ENCODE data around the gene FABP6. TPM values are rescaled to one million over a fixed set of nuclear protein-coding genes. Genes with fewer than 3 reads are reported as not detected.

FABP6 gene
- total RNA-seq, 1 donor from 2014 or later, result 7.7 TPM

GRCh38 chr5:160213537-160213936 is 15.8 kb upstream of the FABP6 start:
- H3K36me3 Mint-ChIP-seq (ENCODE audit: unreplicated experiment), result no peaks in the 10 kb centered on the region
- H3K27ac Mint-ChIP-seq (ENCODE audit: unreplicated experiment), result no peak overlapping the region
- no peak for DNase-seq
- no peaks in the 10 kb centered on the region for H3K27me3 Mint-ChIP-seq (ENCODE audit: unreplicated experiment)
- no peak for TF ChIP-seq CTCF (IDR thresholded peaks at IDR 0.05; ENCODE audit: partially characterized antibody, unreplicated experiment)
- H3K4me1 Mint-ChIP-seq (ENCODE audit: low read depth, unreplicated experiment), result peaks cover 6% of the 10 kb centered on the region
- H3K9me3 Mint-ChIP-seq (ENCODE audit: unreplicated experiment), result no peaks in the 10 kb centered on the region
- no peak overlapping the region for H3K4me3 Mint-ChIP-seq (ENCODE audit: unreplicated experiment)

- TF ChIP-seq CTCF (IDR thresholded peaks at IDR 0.05; ENCODE audit: partially characterized antibody, unreplicated experiment), result no peak
- Mint-ChIP-seq H3K27ac (ENCODE audit: unreplicated experiment) (no peak overlapping the region), H3K4me1 (ENCODE audit: low read depth, unreplicated experiment) (no peaks in the 10 kb centered on the region)
Observed at GRCh38 chr5:160219356-160219755, 9.9 kb upstream of the FABP6 start.

GRCh38 chr5:160221082-160221481 is 8.2 kb upstream of the FABP6 start:
- H3K4me3 Mint-ChIP-seq (ENCODE audit: unreplicated experiment), result no peak overlapping the region
- H3K4me1 Mint-ChIP-seq (ENCODE audit: low read depth, unreplicated experiment), result no peaks in the 10 kb centered on the region
- no peak for DNase-seq
- H3K27me3 Mint-ChIP-seq (ENCODE audit: unreplicated experiment), result peaks cover 2% of the 10 kb centered on the region
- peaks cover 1% of the 10 kb centered on the region for H3K9me3 Mint-ChIP-seq (ENCODE audit: unreplicated experiment)
- H3K27ac Mint-ChIP-seq (ENCODE audit: unreplicated experiment), result no peak overlapping the region
- no peaks in the 10 kb centered on the region for H3K36me3 Mint-ChIP-seq (ENCODE audit: unreplicated experiment)
- no peak for TF ChIP-seq CTCF (IDR thresholded peaks at IDR 0.05; ENCODE audit: partially characterized antibody, unreplicated experiment)

More at GRCh38 chr5:160219356-160219755, 9.9 kb upstream of the FABP6 start:
- H3K4me3 Mint-ChIP-seq (ENCODE audit: unreplicated experiment), result no peak overlapping the region
- no peak for DNase-seq
- H3K9me3 Mint-ChIP-seq (ENCODE audit: unreplicated experiment), result no peaks in the 10 kb centered on the region
- no peaks in the 10 kb centered on the region for H3K36me3 Mint-ChIP-seq (ENCODE audit: unreplicated experiment)
- H3K27me3 Mint-ChIP-seq (ENCODE audit: unreplicated experiment), result peaks cover 2% of the 10 kb centered on the region

- peaks cover 4% of the 10 kb centered on the region for H3K27me3 Mint-ChIP-seq (ENCODE audit: unreplicated experiment)
- TF ChIP-seq CTCF (IDR thresholded peaks at IDR 0.05; ENCODE audit: partially characterized antibody, unreplicated experiment), result no peak
- H3K36me3 Mint-ChIP-seq (ENCODE audit: unreplicated experiment), result no peaks in the 10 kb centered on the region
- H3K27ac Mint-ChIP-seq (ENCODE audit: unreplicated experiment), result no peak overlapping the region
- peaks cover 6% of the 10 kb centered on the region for H3K9me3 Mint-ChIP-seq (ENCODE audit: unreplicated experiment)
- no peak for DNase-seq
- H3K4me3 Mint-ChIP-seq (ENCODE audit: unreplicated experiment), result no peak overlapping the region
- no peaks in the 10 kb centered on the region for H3K4me1 Mint-ChIP-seq (ENCODE audit: low read depth, unreplicated experiment)
Observed at GRCh38 chr5:160227012-160227411, 2.3 kb upstream of the FABP6 start.

- Mint-ChIP-seq H3K4me3 (ENCODE audit: unreplicated experiment) (no peak overlapping the region), H3K4me1 (ENCODE audit: low read depth, unreplicated experiment) (no peaks in the 10 kb centered on the region), H3K36me3 (ENCODE audit: unreplicated experiment) (no peaks in the 10 kb centered on the region), H3K27ac (ENCODE audit: unreplicated experiment) (no peak overlapping the region), H3K9me3 (ENCODE audit: unreplicated experiment) (peaks cover 7% of the 10 kb centered on the region), H3K27me3 (ENCODE audit: unreplicated experiment) (peaks cover 4% of the 10 kb centered on the region)
- no peak for TF ChIP-seq CTCF (IDR thresholded peaks at IDR 0.05; ENCODE audit: partially characterized antibody, unreplicated experiment)
- no peak for DNase-seq
Observed at GRCh38 chr5:160230686-160231527, 1.6 kb downstream of the FABP6 start.
